EH (cell line): ENCODE results near the gene TBCE.

Experiments used
- DNase-seq: peaks from one replicate; pipeline ENCODE4 v3.0.0-alpha.2; 2015; ENCODE audit warnings: low read depth

Gene TBCE

GRCh38 chr1:235367000-235367908 is at the start of gene TBCE:
TSS of gene TBCE (plus strand) at chr1:235367427. CDS start at chr1:235380050, 12,623 bp downstream.
- DNase-seq: peak; percentile 98

GRCh38 chr1:235319255-235319654 is 48.0 kb upstream of the TBCE start:
- DNase-seq: no peak

- DNase-seq: no peak
Observed at GRCh38 chr1:235320521-235321179, 46.6 kb upstream of the TBCE start.

GRCh38 chr1:235324296-235324695 is 42.9 kb upstream of the TBCE start:
- no peak for DNase-seq

- DNase-seq: no peak
Observed at GRCh38 chr1:235325139-235325538, 42.1 kb upstream of the TBCE start.

GRCh38 chr1:235325854-235326253 is 41.4 kb upstream of the TBCE start:
- no peak for DNase-seq

- DNase-seq: peak; percentile 52
Observed at GRCh38 chr1:235326719-235327558, 40.3 kb upstream of the TBCE start.

GRCh38 chr1:235327559-235328270 is 39.5 kb upstream of the TBCE start, which contains the start of gene ARID4B:
TSS of gene ARID4B (minus strand) at chr1:235328179. CDS start at chr1:235326919, 1,260 bp downstream.
- DNase-seq: no peak

GRCh38 chr1:235328271-235329138 is 38.7 kb upstream of the TBCE start, which contains the start of gene GGPS1:
TSS of gene GGPS1 (plus strand) at chr1:235328570. CDS start at chr1:235335265, 6,695 bp downstream.
- peak; percentile 100 for DNase-seq

- peak; percentile 53 for DNase-seq
Observed at GRCh38 chr1:235329139-235329902, 37.9 kb upstream of the TBCE start.

- DNase-seq: no peak
Observed at GRCh38 chr1:235330918-235331285, 36.3 kb upstream of the TBCE start.

- no peak for DNase-seq
Observed at GRCh38 chr1:235331401-235331800, 35.8 kb upstream of the TBCE start.

GRCh38 chr1:235336903-235337302 is 30.3 kb upstream of the TBCE start:
- DNase-seq: peak; percentile 19

- peak; percentile 12 for DNase-seq
Observed at GRCh38 chr1:235339746-235340145, 27.5 kb upstream of the TBCE start.

GRCh38 chr1:235341334-235341733 is 25.9 kb upstream of the TBCE start:
- DNase-seq: no peak

GRCh38 chr1:235342039-235342438 is 25.2 kb upstream of the TBCE start:
- no peak for DNase-seq

GRCh38 chr1:235342471-235342870 is 24.8 kb upstream of the TBCE start:
- DNase-seq: no peak

- no peak for DNase-seq
Observed at GRCh38 chr1:235343726-235344125, 23.5 kb upstream of the TBCE start.

- no peak for DNase-seq
Observed at GRCh38 chr1:235351441-235351840, 15.8 kb upstream of the TBCE start.

GRCh38 chr1:235351898-235352297 is 15.3 kb upstream of the TBCE start:
- no peak for DNase-seq
